GM23338 (cell line): ENCODE results near the gene BMPR2.
"Not testable (repeated sequence)": the region's sequence is repeated elsewhere in the genome, so short reads cannot be mapped to it uniquely, and the experiment has no call there.

ENCODE experiments used
- CREB1 ChIP-seq: fragments of 250-450 bp; sonication (Bioruptor Pico); IDR thresholded peaks from 2 replicates; pipeline ENCODE4 v1.5.0; 2020; ENCODE audit warnings: low read depth, mild to moderate bottlenecking, moderate library complexity
- CTCF ChIP-seq, 2 experiments: fragments of 200-600 bp in 1 of 2; sonication (generic) in 1 of 2; conservative IDR thresholded peaks; 2 replicates each; pipeline versions ENCODE4 v1.5.1 to v1.6.1; 2016 to 2017; ENCODE audit warnings: antibody characterized with exemption in 2 of 2, low read depth in 2 of 2, mild to moderate bottlenecking in 2 of 2, moderate library complexity in 1 of 2
- EZH2 ChIP-seq: fragments of 200-600 bp; sonication (generic); IDR thresholded peaks from one replicate; pipeline ENCODE4 v1.8.0; 2017; ENCODE audit warnings: antibody characterized with exemption, mild to moderate bottlenecking, low read depth; ENCODE audit not compliant: unreplicated experiment
- EZH2phosphoT487 ChIP-seq: fragments of 200-600 bp; sonication (generic); IDR thresholded peaks from one replicate; pipeline ENCODE4 v1.8.1; 2018; ENCODE audit warnings: antibody characterized with exemption; ENCODE audit not compliant: unreplicated experiment
- JUNB ChIP-seq: IDR thresholded peaks from one replicate; pipeline ENCODE4 v1.6.1; 2016; ENCODE audit warnings: antibody characterized with exemption; ENCODE audit not compliant: unreplicated experiment
- NANOG ChIP-seq: IDR thresholded peaks from 2 replicates; pipeline ENCODE4 v1.6.1; 2016; ENCODE audit warnings: antibody characterized with exemption, borderline replicate concordance
- POLR2AphosphoS5 ChIP-seq: IDR thresholded peaks from 2 replicates; pipeline ENCODE4 v1.6.1; 2016; ENCODE audit warnings: antibody characterized with exemption, low read depth
- REST ChIP-seq: IDR thresholded peaks from one replicate; pipeline ENCODE4 v1.6.1; 2018; ENCODE audit warnings: antibody characterized with exemption; ENCODE audit not compliant: unreplicated experiment

- TF ChIP-seq CREB1 (CRISPR knock-in tag); EZH2; JUNB; POLR2AphosphoS5; EZH2phosphoT487; CTCF (conservative IDR thresholded peaks at IDR 0.05; ENCODE audit: low read depth in 2 of 2); REST; NANOG: not testable (repeated sequence)
Observed at GRCh38 chr2:202535290-202535689, 159.2 kb downstream of the BMPR2 start.
